Activated T-cell treated with anti-CD3 and anti-CD28 coated beads, Interleukin-2, amount 50 U/mL, for 4 hours (primary cell): ENCODE measurements around the gene C1D. TPM values are rescaled to one million over a fixed set of nuclear protein-coding genes. Genes with fewer than 3 reads are reported as not detected.
"Not testable (repeated sequence)": the region's sequence is repeated elsewhere in the genome, so short reads cannot be mapped to it uniquely, and the experiment has no call there.

Experiments
- ATAC-seq, 2 donors: fragments of 200-7000 bp; cut with Tn5 transposase; one replicate each; pipeline ENCODE4 v1.10.0; 2021
- DNase-seq: peaks from one replicate; pipeline ENCODE4 v3.0.0-alpha.2; 2020
- H3K27me3 Mint-ChIP-seq: one replicate; pipeline ENCODE4 v1.8.0; 2021; ENCODE audit warnings: low read depth, mixed read lengths
- H3K36me3 Mint-ChIP-seq: one replicate; pipeline ENCODE4 v1.8.0; 2022; ENCODE audit warnings: mixed read lengths; ENCODE audit not compliant: insufficient read depth
- H3K4me1 Mint-ChIP-seq: one replicate; pipeline ENCODE4 v1.8.0; 2021; ENCODE audit warnings: low read depth, mixed read lengths
- H3K4me3 Mint-ChIP-seq: one replicate; pipeline ENCODE4 v1.8.0; 2021; ENCODE audit warnings: mild to moderate bottlenecking, moderate library complexity, mixed read lengths
- H3K9me3 Mint-ChIP-seq: one replicate; pipeline ENCODE4 v1.8.0; 2021; ENCODE audit warnings: mixed read lengths
- total RNA-seq, 3 donors: library from RNA; stranded (reverse); gene quantifications; one replicate each; pipeline ENCODE4 v1.2.1, GENCODE V29; 2021

Gene C1D
- total RNA-seq, 3 donors from 2014 or later = 25.1 to 41.2 (median 27.1) TPM

GRCh38 chr2:68088940-68089339 lies 26.1 kb upstream of the C1D start:
- no peak for DNase-seq
- Mint-ChIP-seq H3K9me3 (no peaks in the 10 kb centered on the region), H3K27me3 (no peaks in the 10 kb centered on the region), H3K4me3 (no peak overlapping the region), H3K4me1 (peaks cover 11% of the 10 kb centered on the region), H3K36me3 (no peaks in the 10 kb centered on the region)
- peak in 1 of 2 donors; percentile 58 for ATAC-seq

- Mint-ChIP-seq H3K4me3 (no peak overlapping the region), H3K9me3 (no peaks in the 10 kb centered on the region)
- ATAC-seq = no peak
These were observed 23.4 kb upstream of the C1D start for GRCh38 chr2:68086166-68086565.

GRCh38 chr2:68083346-68083745 lies 20.5 kb upstream of the C1D start:
- no peaks in the 10 kb centered on the region for H3K36me3 Mint-ChIP-seq
- H3K4me1 Mint-ChIP-seq = no peaks in the 10 kb centered on the region
- H3K27me3 Mint-ChIP-seq = peaks cover 3% of the 10 kb centered on the region
- ATAC-seq (no peak), DNase-seq (no peak)
- no peak overlapping the region for H3K4me3 Mint-ChIP-seq
- H3K9me3 Mint-ChIP-seq = no peaks in the 10 kb centered on the region

More at GRCh38 chr2:68086166-68086565, 23.4 kb upstream of the C1D start:
- H3K36me3 Mint-ChIP-seq = no peaks in the 10 kb centered on the region
- peaks cover 11% of the 10 kb centered on the region for H3K4me1 Mint-ChIP-seq
- DNase-seq = no peak
- no peaks in the 10 kb centered on the region for H3K27me3 Mint-ChIP-seq

GRCh38 chr2:68074050-68074449 lies 11.2 kb upstream of the C1D start:
- DNase-seq (no peak), ATAC-seq (no peak)
- H3K9me3 Mint-ChIP-seq = no peaks in the 10 kb centered on the region
- H3K4me1 Mint-ChIP-seq = no peaks in the 10 kb centered on the region
- H3K4me3 Mint-ChIP-seq = no peak overlapping the region
- no peaks in the 10 kb centered on the region for H3K27me3 Mint-ChIP-seq
- H3K36me3 Mint-ChIP-seq = no peaks in the 10 kb centered on the region

GRCh38 chr2:68063797-68064646 lies 1.2 kb upstream of the C1D start:
- Mint-ChIP-seq H3K4me1 (peaks cover 28% of the 10 kb centered on the region), H3K4me3 (peak overlapping the region; percentile 96), H3K27me3 (peaks cover 12% of the 10 kb centered on the region)
- DNase-seq, ATAC-seq, H3K9me3 Mint-ChIP-seq, H3K36me3 Mint-ChIP-seq: not testable (repeated sequence)

- no peak for DNase-seq
- Mint-ChIP-seq H3K27me3 (peaks cover 2% of the 10 kb centered on the region), H3K4me1 (peaks cover 54% of the 10 kb centered on the region), H3K9me3 (no peaks in the 10 kb centered on the region), H3K4me3 (no peak overlapping the region), H3K36me3 (peaks cover 9% of the 10 kb centered on the region)
- no peak for ATAC-seq
These were observed 2.2 kb downstream of the C1D start for GRCh38 chr2:68060652-68061051.

GRCh38 chr2:68059784-68060525 lies 2.8 kb downstream of the C1D start:
- H3K4me1 Mint-ChIP-seq = peaks cover 61% of the 10 kb centered on the region
- no peak for DNase-seq
- peaks cover 2% of the 10 kb centered on the region for H3K27me3 Mint-ChIP-seq
- peaks cover 9% of the 10 kb centered on the region for H3K36me3 Mint-ChIP-seq
- no peak for ATAC-seq
- H3K4me3 Mint-ChIP-seq = peak overlapping the region; percentile 31
- no peaks in the 10 kb centered on the region for H3K9me3 Mint-ChIP-seq

GRCh38 chr2:68057658-68058396 lies 5.0 kb downstream of the C1D start:
- no peaks in the 10 kb centered on the region for H3K27me3 Mint-ChIP-seq
- no peak for DNase-seq
- H3K4me3 Mint-ChIP-seq = no peak overlapping the region
- H3K36me3 Mint-ChIP-seq = peaks cover 12% of the 10 kb centered on the region
- H3K9me3 Mint-ChIP-seq = no peaks in the 10 kb centered on the region
- no peak for ATAC-seq
- peaks cover 73% of the 10 kb centered on the region for H3K4me1 Mint-ChIP-seq

GRCh38 chr2:68052717-68053422 lies 9.9 kb downstream of the C1D start:
- H3K27me3 Mint-ChIP-seq = no peaks in the 10 kb centered on the region
- ATAC-seq (no peak), DNase-seq (no peak)
- H3K4me1 Mint-ChIP-seq = peaks cover 62% of the 10 kb centered on the region
- H3K36me3 Mint-ChIP-seq = peaks cover 13% of the 10 kb centered on the region
- no peaks in the 10 kb centered on the region for H3K9me3 Mint-ChIP-seq
- no peak overlapping the region for H3K4me3 Mint-ChIP-seq

GRCh38 chr2:68050353-68050752 lies 12.5 kb downstream of the C1D start:
- Mint-ChIP-seq H3K36me3 (peaks cover 13% of the 10 kb centered on the region), H3K4me3 (no peak overlapping the region), H3K9me3 (no peaks in the 10 kb centered on the region), H3K27me3 (no peaks in the 10 kb centered on the region), H3K4me1 (peaks cover 45% of the 10 kb centered on the region)
- no peak for ATAC-seq
- no peak for DNase-seq

- DNase-seq = no peak
- H3K4me1 Mint-ChIP-seq = peaks cover 19% of the 10 kb centered on the region
- H3K4me3 Mint-ChIP-seq = no peak overlapping the region
- H3K9me3 Mint-ChIP-seq = no peaks in the 10 kb centered on the region
- H3K36me3 Mint-ChIP-seq = peaks cover 23% of the 10 kb centered on the region
- ATAC-seq = no peak
- no peaks in the 10 kb centered on the region for H3K27me3 Mint-ChIP-seq
These were observed 16.1 kb downstream of the C1D start for GRCh38 chr2:68046642-68047240.

- ATAC-seq (no peak), DNase-seq (no peak)
- Mint-ChIP-seq H3K36me3 (peaks cover 28% of the 10 kb centered on the region), H3K27me3 (no peaks in the 10 kb centered on the region), H3K4me3 (no peak overlapping the region), H3K9me3 (no peaks in the 10 kb centered on the region), H3K4me1 (peaks cover 15% of the 10 kb centered on the region)
These were observed 16.6 kb downstream of the C1D start for GRCh38 chr2:68046224-68046623.

- Mint-ChIP-seq H3K27me3 (no peaks in the 10 kb centered on the region), H3K36me3 (peaks cover 24% of the 10 kb centered on the region)
- no peak for ATAC-seq
These were observed 17.5 kb downstream of the C1D start for GRCh38 chr2:68045342-68045741.

More at GRCh38 chr2:68045342-68045741, 17.5 kb downstream of the C1D start:
- Mint-ChIP-seq H3K4me3 (no peak overlapping the region), H3K9me3 (no peaks in the 10 kb centered on the region), H3K4me1 (peaks cover 8% of the 10 kb centered on the region)
- DNase-seq = no peak
